GM12801 (cell line): ENCODE data around the gene C22orf23.

Experiments used
- TF ChIP-seq, protein P1 (sequence below): IDR thresholded peaks from one replicate; pipeline ENCODE4 v1.5.1; 2011; ENCODE audit warnings: control low read depth; ENCODE audit not compliant: insufficient read length; ENCODE audit errors: extremely low read depth

The C22orf23 gene

GRCh38 chr22:37968452-37969251 lies 15.3 kb upstream of the C22orf23 start:
- TF ChIP-seq, protein P1, sequence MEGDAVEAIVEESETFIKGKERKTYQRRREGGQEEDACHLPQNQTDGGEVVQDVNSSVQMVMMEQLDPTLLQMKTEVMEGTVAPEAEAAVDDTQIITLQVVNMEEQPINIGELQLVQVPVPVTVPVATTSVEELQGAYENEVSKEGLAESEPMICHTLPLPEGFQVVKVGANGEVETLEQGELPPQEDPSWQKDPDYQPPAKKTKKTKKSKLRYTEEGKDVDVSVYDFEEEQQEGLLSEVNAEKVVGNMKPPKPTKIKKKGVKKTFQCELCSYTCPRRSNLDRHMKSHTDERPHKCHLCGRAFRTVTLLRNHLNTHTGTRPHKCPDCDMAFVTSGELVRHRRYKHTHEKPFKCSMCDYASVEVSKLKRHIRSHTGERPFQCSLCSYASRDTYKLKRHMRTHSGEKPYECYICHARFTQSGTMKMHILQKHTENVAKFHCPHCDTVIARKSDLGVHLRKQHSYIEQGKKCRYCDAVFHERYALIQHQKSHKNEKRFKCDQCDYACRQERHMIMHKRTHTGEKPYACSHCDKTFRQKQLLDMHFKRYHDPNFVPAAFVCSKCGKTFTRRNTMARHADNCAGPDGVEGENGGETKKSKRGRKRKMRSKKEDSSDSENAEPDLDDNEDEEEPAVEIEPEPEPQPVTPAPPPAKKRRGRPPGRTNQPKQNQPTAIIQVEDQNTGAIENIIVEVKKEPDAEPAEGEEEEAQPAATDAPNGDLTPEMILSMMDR = no peak

GRCh38 chr22:37967637-37968451 lies 14.4 kb upstream of the C22orf23 start:
- TF ChIP-seq, protein P1 = no peak

GRCh38 chr22:37967147-37967546 lies 13.7 kb upstream of the C22orf23 start:
- TF ChIP-seq, protein P1 = no peak

GRCh38 chr22:37965940-37966664 lies 12.7 kb upstream of the C22orf23 start:
- TF ChIP-seq, protein P1 = no peak

- TF ChIP-seq, protein P1 = no peak
Measured at GRCh38 chr22:37961062-37961461, 7.7 kb upstream of the C22orf23 start.

DNA sequence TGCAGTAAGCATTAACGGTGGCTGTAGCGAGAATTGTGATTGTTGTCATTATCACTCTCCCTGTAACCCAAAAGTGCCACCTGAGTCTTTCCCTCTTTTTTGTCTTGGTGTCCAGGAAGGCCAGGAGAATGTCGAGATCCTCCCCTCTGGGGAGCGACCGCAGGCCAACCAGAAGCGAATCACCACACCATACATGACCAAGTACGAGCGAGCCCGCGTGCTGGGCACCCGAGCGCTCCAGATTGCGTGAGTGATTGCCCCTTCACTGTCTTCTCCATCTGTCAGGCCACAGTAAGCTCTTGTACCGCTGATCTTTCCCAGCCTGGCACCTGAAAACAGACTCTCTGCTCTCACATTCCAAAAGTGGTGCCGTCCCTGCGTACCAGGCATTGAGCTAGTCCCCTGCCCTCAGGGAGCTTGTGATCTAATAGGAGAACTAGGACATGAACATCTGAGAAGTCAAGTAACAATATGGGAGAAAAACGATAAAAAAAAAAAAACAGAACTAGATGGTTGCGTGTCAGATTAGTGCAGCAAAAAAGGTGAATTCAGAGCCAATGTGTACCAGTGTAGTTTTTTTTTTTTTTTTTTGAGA lies 5.9 kb upstream of the C22orf23 start:
- TF ChIP-seq, protein P1 = no peak
